ENCODE data around the gene WDR20.
"Not testable (repeated sequence)": the region's sequence is repeated elsewhere in the genome, so short reads cannot be mapped to it uniquely, and the experiment has no call there.

WDR20 gene

DNA sequence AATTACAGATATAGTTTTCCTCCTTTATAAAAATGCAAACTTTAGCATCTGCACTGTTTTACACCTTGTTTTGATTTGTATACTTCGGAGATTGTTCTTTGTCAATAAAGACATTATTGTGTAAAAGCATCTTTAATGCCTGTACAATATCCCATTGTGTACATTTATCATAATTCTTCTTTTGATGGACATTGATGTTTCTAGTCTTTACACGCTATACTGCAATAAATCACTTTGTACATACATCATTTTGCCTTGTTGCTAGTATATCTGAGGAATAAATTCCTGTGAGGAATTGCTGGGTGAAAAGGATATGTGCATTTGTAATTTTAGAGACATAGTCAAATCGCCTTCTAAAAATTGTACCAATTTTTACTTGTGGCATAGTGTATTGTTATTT is 30.4 kb downstream of the WDR20 start:
- DNase-seq (ENCODE audit: low read depth in 2 of 2) = no peak

DNA sequence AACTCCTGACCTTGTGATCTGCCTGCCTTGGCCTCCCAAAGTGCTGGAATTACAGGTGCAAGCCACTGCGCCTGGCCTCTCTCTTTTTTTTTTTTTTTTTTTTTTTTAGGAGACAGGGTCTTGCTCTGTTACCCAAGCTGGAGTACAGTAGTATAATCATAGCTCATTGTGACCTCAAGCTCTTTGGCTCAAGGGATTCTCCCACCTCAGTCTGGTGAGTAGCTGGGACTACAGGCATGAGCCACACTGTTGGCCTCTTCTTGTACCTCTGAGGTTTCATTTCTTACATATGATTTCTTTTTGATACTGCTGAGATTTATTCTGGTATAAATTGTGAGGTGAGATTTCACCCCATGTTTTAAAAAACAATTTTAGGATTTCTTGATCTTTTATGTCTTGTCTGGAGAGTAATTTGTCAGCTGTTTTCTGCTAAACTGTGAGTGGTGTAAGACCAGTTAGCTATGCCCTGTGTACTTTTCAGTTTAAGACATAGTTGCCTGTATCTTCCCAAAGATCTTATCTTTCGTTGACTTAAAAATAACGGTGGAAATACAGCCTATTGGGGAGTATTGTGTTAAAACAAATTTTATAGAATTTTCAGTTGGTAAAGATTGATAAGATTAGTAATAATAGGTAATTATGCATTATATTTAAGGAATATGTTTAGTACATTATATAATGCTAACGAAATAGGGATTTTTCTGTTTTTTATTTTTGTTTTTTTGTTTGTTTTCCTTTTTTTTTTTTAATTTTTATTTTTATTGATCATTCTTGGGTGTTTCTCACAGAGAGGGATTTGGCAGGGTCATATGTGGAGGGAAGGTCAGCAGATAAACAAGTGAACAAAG is 31.7 kb downstream of the WDR20 start:
- no peak for DNase-seq (ENCODE audit: low read depth in 2 of 2)

DNA sequence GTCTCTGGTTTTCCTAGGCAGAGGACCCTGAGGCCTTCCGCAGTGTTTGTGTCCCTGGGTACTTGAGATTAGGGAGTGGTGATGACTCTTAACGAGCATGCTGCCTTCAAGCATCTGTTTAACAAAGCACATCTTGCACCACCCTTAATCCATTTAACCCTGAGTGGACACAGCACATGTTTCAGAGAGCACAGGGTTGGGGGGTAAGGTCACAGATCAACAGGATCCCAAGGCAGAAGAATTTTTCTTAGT is 32.2 kb downstream of the WDR20 start:
- DNase-seq (ENCODE audit: low read depth in 2 of 2) = not testable (repeated sequence)

DNA sequence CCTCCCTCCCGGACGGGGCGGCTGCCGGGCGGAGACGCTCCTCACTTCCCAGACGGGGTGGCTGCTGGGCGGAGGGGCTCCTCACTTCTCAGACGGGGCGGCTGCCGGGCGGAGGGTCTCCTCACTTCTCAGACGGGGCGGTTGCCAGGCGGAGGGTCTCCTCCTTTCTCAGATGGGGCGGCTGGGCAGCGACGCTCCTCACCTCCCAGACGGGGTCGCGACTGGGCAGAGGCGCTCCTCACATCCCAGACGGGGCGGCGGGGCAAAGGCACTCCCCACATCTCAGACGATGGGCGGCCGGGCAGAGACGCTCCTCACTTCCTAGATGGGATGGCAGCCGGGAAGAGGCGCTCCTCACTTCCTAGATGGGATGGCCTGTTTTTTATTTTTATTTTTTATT is 33.0 kb downstream of the WDR20 start:
- DNase-seq (ENCODE audit: low read depth in 2 of 2) = not testable (repeated sequence)

DNA sequence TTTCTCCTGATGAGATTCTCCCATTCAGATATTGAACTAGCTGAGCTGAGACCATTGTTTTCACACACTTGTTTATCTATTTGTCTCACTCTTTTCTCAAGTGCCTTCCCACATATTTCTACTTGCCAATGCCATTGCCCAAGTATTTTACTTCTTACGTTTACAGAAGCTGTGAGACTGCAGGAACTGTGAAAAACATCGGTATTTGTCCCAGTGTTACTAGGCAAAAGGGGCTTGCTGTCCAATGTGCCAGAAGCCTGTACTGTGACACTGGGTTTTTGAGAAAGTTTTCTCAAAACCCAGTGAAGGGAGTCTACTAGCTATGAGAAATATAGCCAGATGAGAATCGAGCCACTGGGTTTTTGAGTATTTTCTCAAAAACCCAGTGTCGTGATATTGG is 37.5 kb downstream of the WDR20 start:
- DNase-seq (ENCODE audit: low read depth in 2 of 2) = no peak

DNA sequence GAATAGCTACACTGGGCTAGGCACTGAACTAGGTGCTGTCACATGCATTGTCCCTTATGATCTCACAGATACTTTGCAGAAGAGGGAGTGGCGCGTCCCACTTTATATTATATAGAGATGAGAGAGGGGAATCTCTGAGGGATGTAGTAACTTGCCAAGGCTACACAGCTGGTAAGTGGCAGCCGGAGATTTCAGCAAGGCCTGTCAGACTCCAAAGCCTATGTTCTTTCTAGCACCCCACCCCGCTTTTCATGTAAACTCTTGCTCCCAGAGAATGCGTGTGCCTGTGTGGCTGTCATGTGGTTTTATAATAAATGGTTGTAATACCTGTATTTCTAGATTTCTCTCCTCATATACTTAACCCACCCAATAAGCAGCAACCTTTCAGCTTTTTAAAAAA is 39.1 kb downstream of the WDR20 start:
- DNase-seq (ENCODE audit: low read depth in 2 of 2) = no peak

DNA sequence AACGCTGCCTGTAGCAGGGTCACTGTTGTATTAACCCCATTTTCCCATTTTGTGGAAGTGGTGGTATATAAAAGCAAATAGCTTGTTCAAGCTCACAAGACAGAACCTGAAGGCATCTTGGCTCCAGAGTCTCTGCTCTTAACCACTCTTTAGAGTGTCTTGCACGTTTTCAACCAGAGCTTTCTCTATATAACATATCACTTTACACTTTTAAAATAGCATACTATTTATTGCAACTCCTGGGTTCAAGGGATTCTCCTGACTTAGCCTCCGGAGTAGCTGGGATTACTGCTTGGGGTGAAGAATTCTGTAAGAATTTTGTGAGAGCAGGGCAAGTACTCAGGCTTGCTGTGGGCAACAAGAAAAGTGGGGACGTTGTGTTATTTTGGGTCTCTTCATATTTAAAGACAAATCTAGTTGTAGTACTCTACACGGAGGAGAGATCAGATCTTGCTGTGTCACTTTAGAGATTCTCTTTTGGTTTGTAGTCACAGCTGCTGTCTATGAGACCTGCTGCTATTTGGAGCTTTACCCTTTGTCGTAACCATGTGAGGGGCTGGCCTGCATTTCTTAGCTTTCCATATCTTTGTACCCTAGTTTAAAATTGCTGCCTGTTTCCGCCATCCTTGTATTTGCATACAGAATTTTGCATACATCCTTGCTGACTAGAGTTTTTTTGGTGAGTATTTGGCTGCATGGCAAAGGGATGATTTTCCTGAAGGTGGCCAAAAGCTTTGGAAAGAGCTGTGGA is 40.7 kb downstream of the WDR20 start:
- DNase-seq (ENCODE audit: low read depth in 2 of 2) = no peak

DNA sequence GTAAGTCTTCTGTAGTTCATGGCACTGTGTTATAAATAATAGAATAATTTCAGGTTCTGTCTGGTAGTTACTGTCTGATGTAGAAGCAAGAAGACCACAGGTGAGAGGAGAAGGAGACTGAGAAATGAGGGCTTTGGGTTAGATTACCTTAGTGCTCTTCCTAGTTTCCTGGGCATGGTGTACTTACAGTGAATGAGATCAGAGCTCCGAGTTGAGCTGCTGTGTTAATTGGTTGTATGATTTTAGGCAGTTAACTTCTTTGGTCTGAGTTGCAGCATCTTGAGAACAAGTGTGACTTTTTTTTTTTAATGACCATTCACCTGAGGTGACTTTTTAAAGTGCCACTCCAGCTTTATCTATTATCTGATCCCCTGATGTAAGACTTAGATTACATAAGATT is 41.5 kb downstream of the WDR20 start:
- DNase-seq (ENCODE audit: low read depth in 2 of 2) = no peak

DNA sequence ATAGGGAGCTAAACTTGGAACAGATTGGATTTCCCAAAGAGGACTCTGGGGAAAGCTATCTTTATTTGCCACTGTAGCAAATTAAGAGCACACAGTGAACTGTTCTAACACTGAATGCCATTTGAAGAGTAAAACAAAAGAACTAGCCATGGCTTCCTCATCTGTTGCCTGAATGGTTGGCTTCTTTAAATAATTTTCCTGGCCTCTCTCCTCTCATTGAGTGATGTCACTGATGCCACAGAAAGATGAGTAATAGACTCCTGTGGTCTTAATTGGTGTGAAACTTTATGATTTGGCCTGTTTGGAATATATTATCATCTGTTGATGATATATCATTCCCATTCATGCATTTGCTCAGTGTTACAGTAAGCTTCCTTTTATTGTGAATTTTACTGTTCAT is 42.5 kb downstream of the WDR20 start:
- DNase-seq (ENCODE audit: low read depth in 2 of 2) = no peak

DNA sequence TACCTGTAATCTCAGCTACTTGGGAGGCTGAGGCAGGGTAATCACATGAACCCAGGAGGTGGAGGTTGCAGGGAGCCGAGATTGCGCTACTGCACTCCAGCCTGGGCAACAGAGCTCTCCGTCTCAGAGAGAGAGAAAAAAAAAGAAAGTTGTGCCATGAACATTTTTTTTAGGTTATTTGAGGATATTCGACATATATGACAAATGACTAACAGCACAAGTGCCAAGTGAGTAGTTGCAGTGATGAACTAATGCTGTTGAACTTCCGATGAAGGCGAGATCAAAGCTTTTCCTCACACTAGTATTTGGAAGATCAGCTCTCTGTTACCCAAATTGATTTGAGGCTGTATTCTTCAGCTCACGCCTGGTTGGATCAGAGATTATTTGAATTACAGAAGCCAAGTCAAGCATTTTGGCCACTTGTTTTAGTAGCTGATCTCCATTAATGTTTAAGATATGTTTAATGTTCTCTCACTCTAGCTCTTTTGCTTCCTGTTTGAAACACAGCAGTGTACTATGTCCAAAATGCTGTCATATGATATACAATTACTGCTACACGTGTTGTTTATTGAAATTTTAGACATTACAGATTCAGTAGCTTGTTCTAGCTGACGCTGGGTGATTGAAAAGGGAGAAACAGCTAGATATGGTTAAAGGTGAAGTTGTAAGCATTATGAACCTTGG is 43.4 kb downstream of the WDR20 start:
- no peak for DNase-seq (ENCODE audit: low read depth in 2 of 2)

DNA sequence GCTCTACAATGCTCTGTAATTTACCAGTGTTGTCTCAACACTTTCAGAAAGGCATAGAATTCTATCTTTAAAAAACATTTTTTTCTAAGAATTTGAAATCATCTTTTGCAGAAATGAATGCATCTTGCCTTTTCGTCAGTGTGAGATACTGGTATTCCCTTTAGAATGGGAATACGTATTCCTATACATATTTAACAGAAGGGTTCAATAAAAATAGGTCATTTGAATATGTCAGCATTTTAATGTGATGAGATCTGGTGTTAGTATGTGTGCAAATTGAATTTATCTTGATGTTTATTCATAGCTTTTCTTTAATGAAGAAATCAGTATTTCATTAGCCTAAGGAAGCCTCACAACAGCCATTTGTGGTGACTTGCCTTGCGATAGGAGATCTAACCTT is 44.2 kb downstream of the WDR20 start:
- DNase-seq (ENCODE audit: low read depth in 2 of 2) = no peak

DNA sequence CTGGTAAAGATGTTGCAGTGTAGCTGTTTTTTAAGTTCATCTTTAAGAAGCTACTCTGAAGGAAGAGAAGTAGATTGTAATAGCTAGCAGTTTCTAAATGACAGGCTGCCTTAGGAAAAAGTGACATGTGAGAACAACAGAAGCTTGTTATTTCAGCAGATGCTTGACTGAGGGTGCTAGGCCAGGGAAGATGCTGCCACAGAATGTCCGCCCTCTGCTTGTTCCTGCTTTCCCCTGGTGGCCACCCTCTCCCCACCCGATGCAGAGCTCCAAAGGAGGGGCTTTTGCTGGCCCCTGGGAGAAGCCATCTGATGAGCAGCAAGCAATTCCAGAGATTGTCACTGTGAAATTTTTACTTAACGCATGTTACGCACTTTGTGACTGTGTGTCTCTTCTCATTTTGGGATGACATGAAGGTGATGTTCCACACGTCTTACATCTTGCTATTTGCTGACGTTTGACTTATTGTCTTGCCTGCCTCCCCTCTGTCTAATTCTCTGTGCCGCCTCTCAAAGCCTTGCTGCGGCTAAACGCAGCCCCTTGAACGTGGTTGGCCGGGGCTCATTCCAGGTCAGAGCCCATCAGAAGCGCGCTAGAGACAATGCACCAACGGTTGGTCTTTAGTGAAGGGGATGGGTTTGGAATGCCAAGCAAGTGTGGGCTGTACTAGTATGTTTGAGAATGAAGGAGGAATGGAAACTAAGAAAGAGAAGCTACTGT is 44.8 kb downstream of the WDR20 start:
- DNase-seq (ENCODE audit: low read depth in 2 of 2) = no peak

DNA sequence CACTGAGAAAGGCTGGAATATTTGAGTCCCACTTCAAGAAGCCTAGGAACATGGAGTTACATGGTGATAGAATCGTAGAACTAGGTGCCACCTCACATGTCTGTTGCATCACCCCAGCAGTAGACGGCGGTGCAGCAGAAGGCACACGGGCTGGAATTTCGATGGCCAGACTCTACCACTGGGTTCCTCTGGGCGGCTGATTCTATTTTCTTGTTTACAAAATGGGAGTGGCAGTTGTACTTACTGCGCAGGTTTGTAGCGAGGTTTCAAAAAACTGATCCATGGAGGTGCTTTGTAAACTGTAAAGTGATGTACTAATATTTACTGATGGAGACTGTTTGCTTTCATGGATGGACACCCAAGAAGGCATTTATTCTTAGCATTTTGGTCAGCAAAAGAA is 45.7 kb downstream of the WDR20 start:
- DNase-seq (ENCODE audit: low read depth in 2 of 2) = no peak

DNA sequence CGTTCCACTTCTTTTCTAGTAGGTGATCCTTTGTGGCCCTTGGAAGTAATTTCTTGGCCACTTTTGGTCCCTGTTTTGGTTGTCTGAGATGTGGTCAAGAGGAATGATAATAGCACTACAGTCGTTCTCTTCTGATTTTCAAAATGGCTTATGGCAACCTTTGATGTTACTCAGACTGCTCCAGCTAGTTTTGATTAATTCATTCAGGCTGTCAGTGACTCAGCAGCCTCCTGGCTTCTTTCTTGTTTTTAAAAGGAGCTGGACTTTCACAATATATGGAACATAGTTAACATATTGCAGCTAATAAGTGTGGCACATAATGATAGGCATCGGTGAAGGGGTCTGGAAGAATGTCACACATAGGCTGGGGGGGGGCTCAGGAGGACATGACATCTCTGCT is 47.3 kb downstream of the WDR20 start:
- no peak for DNase-seq (ENCODE audit: low read depth in 2 of 2)

DNA sequence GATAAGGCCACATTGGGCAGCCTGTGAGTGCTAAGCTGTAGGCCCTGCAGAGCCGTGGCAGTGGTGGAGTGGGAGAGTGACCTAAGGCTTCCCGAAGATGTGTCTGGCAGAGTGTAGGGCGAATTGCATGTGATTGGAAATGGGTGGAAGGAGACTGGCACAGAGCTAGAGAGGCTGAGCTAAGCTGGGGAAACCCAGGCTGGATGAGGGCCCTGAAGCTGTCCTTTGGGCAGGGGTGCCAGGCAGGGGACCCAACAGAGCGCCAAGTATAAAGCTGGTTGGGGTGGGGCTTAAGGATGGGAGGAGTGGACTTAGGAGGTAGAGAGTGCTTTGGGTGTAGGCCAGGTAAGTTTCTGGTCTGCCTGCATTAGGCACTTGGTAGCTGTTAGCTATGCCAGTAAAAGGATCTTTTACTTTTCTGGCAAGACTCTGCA is 47.9 kb downstream of the WDR20 start:
- DNase-seq (ENCODE audit: low read depth in 2 of 2) = no peak

DNA sequence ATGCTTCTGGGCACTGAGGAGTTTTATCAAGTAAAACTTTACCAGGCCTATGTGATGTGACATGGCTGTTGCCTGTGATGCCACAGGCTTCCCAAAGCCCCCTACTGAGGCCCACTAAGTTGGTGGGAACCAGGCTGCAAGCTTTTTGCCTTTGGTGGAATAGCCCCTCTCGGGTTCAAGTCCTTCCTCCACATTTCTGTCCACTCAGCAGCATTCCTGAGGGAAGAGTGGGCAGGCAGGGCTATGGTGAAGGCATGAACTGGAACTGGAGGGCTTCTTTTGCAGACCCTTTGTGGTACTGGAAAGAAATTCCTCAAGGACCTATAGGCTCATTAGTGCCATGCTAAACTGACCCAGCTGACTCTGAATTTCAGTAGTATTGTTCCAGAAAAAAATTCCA is 48.5 kb downstream of the WDR20 start:
- no peak for DNase-seq (ENCODE audit: low read depth in 2 of 2)

DNA sequence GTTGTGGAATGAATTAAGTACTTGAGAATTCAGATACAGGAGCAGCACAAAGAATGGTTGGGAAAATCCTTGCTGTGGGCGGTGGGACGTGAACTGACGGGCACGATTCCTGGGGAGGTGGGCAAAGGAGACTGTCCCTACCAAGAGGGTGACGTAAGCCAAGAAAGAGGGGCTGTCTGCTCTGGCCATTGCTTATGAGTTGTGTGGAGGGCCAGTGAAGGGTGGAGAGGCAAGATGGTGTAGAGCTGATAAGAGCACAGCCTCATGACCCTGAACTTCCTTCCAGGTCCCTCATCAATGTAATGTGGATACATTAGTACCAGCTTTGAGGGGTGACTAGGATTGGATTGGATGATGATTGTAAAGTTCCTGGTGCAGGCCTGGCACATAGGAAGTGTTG is 50.2 kb downstream of the WDR20 start:
- DNase-seq (ENCODE audit: low read depth in 2 of 2) = no peak

DNA sequence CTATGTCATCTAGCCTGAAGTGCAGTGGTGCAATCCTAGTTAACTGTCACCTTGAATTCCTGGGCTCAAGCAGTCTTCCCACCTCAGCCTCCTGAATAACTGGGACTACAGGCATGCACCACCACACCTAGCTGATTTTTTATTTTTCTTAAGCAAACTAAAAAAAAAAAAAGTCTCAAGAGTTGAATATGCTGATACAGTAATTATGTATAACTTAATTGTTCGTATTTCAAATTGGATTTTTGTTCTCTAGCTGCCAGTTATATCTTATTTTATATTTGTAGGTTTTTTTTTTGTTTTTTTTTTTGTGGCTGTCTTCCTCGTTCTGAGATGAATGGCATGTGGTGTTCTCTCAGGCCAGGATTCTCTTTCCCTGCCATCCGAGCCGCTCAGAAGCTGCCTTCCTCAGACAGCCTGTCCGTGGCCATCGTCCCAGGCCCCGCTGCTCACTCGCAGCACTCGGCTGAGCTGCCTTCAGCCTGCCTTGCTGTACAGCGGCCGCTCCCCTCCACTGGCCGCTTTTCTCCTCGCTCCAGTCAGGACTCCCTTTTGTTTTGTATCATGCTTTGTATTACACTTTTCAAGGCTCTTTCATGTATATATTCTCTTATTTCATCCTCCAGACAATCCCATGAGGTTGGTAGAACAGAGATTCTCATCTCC is 53.3 kb downstream of the WDR20 start:
- DNase-seq (ENCODE audit: low read depth in 2 of 2) = no peak

DNA sequence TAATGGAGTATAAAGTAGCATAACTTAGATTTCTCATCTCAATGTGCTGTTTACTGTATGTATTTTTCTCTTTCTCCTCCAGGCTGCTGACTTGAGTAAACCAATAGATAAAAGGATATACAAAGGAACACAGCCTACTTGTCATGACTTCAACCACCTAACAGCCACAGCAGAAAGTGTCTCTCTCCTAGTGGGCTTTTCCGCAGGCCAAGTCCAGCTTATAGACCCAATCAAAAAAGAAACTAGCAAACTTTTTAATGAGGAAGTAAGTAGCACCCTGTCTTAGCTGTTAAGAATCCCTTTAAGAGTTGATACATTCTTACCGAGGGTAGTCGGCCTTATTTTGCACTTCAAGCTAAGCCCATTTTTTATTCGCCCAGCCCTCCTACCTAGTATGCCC is 55.2 kb downstream of the WDR20 start:
- DNase-seq (ENCODE audit: low read depth in 2 of 2) = no peak

DNA sequence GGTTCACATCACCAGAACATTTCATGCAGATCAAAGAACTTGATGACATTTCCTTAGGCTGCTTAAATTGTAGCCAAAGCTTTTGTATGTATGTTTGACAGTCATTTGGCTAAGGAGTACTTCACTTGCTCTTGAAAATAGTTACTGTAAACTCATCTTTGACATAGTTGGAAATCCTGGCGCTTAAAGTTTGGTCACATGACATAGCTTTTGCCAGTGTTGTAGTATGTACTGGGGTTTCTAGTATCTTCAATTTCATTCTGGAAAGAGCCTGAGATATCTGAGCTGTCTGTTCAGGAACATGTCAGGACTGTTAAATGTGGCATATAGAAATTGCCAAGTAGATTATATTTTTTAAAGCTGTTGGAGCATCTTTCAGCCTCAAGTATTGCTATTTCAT is 55.7 kb downstream of the WDR20 start:
- DNase-seq (ENCODE audit: low read depth in 2 of 2) = no peak

DNA sequence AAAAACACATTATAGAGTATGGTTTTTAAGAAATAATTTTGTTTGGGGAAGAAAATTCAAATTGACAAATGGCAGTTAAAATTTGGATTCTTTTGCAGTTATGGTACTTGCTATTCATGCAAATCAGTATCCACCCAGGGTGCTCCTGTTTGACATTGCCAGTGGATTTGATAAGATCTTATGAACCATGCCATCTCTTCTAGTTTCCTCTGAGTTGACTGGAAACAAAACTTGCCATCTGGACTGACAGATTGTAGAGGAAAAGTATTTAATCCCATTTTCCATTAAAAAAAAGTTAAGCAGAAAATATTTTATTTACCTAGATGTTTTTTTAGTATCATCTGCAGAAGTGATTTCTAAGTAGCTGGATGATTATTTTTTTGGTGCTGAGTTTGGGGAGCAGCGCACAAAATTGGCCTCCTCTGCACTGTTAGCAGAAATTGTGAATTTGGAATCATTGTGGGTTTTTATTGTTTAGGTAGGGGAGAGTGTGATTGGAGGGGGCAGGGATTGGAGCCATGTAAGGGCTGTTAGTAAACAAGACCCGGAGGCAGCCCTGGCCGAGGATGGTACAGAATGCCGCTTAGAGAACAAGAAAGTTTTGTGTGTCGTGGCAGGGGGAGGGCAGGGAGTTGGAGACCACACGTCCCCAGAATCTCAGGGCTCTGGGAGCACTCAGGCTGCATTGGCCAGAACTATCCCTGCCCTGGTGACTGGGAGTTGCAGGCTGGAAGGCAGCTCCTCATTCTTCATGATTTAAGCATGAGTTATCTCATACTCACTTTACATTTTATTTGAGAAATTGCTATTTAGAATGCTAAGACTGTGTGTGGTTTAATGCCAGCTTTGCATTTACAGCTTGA is 56.6 kb downstream of the WDR20 start:
- no peak for DNase-seq (ENCODE audit: low read depth in 2 of 2)

All from stimulated activated CD4-positive, alpha-beta T cell treated with anti-CD3 and anti-CD28 coated beads, Interleukin-12 subunit alpha, Interleukin-12 subunit beta, amount 100 ng/mL, for 24 hours (primary cell).